HL-60 (cell line): Measurements from ENCODE around the gene SAMD5.

Experiments used
- DNase-seq, 2 experiments: peaks; one replicate each; pipeline ENCODE4 v3.0.0-alpha.2; 2010 to 2020; ENCODE audit warnings: low read depth in 1 of 2, low spot score in 1 of 2
- H3K27ac ChIP-seq: fragments of 250-450 bp; sonication (Bioruptor Pico); replicated peaks from 2 replicates; pipeline ENCODE4 v1.5.1; 2020; ENCODE audit warnings: mild to moderate bottlenecking, moderate library complexity
- H3K27me3 ChIP-seq: fragments of 250-450 bp; sonication (Bioruptor Pico); 2 replicates; pipeline ENCODE4 v1.5.1; 2021; ENCODE audit warnings: mild to moderate bottlenecking, moderate library complexity; ENCODE audit not compliant: insufficient read depth, poor library complexity, severe bottlenecking
- H3K4me3 ChIP-seq: replicated peaks from 2 replicates; pipeline ENCODE4 v1.5.1; 2011; ENCODE audit warnings: mild to moderate bottlenecking, control low read depth, low read length; ENCODE audit not compliant: insufficient read depth
- GABPA ChIP-seq: IDR thresholded peaks from 2 replicates; pipeline ENCODE4 v1.6.1; 2012; ENCODE audit warnings: low read depth
- POLR2AphosphoS5 ChIP-seq: IDR thresholded peaks from 2 replicates; pipeline ENCODE4 v1.6.1; 2012; ENCODE audit warnings: low read depth
- SPI1 ChIP-seq: IDR thresholded peaks from 2 replicates; pipeline ENCODE4 v1.6.1; 2012; ENCODE audit warnings: low read depth, mild to moderate bottlenecking, borderline replicate concordance
- TF ChIP-seq, protein P1 (sequence below): IDR thresholded peaks from one replicate; pipeline ENCODE4 v1.5.1; 2011; ENCODE audit warnings: low read length, control low read depth, inconsistent platforms; ENCODE audit not compliant: insufficient read depth
- TF ChIP-seq, protein P2 (sequence below): IDR thresholded peaks from 2 replicates; pipeline ENCODE4 v1.6.1; 2012; ENCODE audit warnings: low read depth; ENCODE audit not compliant: insufficient replicate concordance

The SAMD5 gene

GRCh38 chr6:147479857-147480256 is 28.6 kb upstream of the SAMD5 start:
- Histone ChIP-seq H3K4me3 (no peak overlapping the region), H3K27ac (no peak overlapping the region), H3K27me3 (no peaks in the 10 kb centered on the region)
- TF ChIP-seq GABPA = no peak
- TF ChIP-seq, protein P1, sequence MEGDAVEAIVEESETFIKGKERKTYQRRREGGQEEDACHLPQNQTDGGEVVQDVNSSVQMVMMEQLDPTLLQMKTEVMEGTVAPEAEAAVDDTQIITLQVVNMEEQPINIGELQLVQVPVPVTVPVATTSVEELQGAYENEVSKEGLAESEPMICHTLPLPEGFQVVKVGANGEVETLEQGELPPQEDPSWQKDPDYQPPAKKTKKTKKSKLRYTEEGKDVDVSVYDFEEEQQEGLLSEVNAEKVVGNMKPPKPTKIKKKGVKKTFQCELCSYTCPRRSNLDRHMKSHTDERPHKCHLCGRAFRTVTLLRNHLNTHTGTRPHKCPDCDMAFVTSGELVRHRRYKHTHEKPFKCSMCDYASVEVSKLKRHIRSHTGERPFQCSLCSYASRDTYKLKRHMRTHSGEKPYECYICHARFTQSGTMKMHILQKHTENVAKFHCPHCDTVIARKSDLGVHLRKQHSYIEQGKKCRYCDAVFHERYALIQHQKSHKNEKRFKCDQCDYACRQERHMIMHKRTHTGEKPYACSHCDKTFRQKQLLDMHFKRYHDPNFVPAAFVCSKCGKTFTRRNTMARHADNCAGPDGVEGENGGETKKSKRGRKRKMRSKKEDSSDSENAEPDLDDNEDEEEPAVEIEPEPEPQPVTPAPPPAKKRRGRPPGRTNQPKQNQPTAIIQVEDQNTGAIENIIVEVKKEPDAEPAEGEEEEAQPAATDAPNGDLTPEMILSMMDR = no peak
- DNase-seq = no peak

DNA sequence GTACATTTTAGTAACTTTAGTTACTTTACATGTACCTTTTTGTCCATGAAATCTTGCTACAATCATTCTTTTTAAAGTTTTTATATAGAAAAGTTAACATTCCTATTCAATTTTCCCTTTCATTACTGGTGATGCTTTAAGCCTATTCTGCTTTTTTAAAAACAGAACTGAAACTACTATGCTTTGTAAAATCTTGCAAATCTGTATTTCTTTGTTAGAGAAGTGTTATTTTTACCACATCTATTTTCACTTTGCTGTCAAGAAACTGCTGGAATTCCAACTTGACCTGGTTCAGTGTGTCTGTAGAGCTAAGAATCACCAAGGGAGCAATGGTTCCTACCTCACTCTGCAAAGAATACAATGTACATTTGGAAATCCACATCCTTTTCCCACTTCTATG is 21.8 kb upstream of the SAMD5 start:
- TF ChIP-seq, protein P2, sequence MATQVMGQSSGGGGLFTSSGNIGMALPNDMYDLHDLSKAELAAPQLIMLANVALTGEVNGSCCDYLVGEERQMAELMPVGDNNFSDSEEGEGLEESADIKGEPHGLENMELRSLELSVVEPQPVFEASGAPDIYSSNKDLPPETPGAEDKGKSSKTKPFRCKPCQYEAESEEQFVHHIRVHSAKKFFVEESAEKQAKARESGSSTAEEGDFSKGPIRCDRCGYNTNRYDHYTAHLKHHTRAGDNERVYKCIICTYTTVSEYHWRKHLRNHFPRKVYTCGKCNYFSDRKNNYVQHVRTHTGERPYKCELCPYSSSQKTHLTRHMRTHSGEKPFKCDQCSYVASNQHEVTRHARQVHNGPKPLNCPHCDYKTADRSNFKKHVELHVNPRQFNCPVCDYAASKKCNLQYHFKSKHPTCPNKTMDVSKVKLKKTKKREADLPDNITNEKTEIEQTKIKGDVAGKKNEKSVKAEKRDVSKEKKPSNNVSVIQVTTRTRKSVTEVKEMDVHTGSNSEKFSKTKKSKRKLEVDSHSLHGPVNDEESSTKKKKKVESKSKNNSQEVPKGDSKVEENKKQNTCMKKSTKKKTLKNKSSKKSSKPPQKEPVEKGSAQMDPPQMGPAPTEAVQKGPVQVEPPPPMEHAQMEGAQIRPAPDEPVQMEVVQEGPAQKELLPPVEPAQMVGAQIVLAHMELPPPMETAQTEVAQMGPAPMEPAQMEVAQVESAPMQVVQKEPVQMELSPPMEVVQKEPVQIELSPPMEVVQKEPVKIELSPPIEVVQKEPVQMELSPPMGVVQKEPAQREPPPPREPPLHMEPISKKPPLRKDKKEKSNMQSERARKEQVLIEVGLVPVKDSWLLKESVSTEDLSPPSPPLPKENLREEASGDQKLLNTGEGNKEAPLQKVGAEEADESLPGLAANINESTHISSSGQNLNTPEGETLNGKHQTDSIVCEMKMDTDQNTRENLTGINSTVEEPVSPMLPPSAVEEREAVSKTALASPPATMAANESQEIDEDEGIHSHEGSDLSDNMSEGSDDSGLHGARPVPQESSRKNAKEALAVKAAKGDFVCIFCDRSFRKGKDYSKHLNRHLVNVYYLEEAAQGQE = no peak
- TF ChIP-seq, protein P1 = no peak
- TF ChIP-seq POLR2AphosphoS5 = no peak
- TF ChIP-seq SPI1 = no peak
- no peak for TF ChIP-seq GABPA
- Histone ChIP-seq H3K27me3 (peaks cover 8% of the 10 kb centered on the region), H3K4me3 (no peak overlapping the region), H3K27ac (no peak overlapping the region)
- no peak for DNase-seq

DNA sequence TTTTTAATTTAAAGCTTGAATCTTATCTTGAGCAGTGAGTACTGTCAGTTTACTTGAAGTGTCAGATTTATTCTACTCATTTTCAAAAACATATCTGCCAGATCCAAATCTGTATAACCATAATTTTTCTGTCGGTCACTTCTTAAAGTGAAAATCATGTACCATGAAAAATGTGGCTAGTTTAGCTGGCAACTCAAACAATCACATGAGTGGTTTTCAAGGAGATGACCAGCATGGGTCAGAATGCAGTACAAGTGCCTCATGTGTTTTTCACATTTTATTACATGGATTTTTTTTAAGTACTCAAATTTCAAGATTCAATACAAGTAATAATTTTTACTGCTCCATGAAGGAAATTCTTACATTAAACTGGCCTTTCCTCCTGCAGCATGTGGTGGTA is 11.0 kb upstream of the SAMD5 start:
- Histone ChIP-seq H3K27me3 (peaks cover 4% of the 10 kb centered on the region), H3K4me3 (no peak overlapping the region), H3K27ac (no peak overlapping the region)
- TF ChIP-seq SPI1 (no peak), GABPA (no peak), POLR2AphosphoS5 (no peak)
- TF ChIP-seq, protein P2 = no peak
- TF ChIP-seq, protein P1 = no peak
- no peak for DNase-seq

- TF ChIP-seq GABPA (no peak), POLR2AphosphoS5 (no peak), SPI1 (no peak)
- TF ChIP-seq, protein P2 = no peak
- TF ChIP-seq, protein P1 = no peak
- Histone ChIP-seq H3K27me3 (peaks cover 42% of the 10 kb centered on the region), H3K4me3 (no peak overlapping the region), H3K27ac (no peak overlapping the region)
- DNase-seq = no peak
These were observed 4.9 kb upstream of the SAMD5 start for GRCh38 chr6:147503587-147503986.
